ENCODE data around the gene BCL11B. TPM values are rescaled to one million over a fixed set of nuclear protein-coding genes. Genes with fewer than 3 reads are reported as not detected.

BCL11B gene
- total RNA-seq, 2 donors from 2014 or later: 54.4 to 58.0 TPM

- H3K4me3 Mint-ChIP-seq: no peak overlapping the region
- no peaks in the 10 kb centered on the region for H3K9me3 Mint-ChIP-seq
- ATAC-seq (replicated peaks in 1 of 2) (no peak), DNase-seq (no peak)
- peaks cover 10% of the 10 kb centered on the region for H3K4me1 Mint-ChIP-seq (ENCODE audit: low read depth)
- H3K27ac Mint-ChIP-seq: no peak overlapping the region
- H3K36me3 Mint-ChIP-seq (ENCODE audit: insufficient read depth in 2 of 2): no peaks in the 10 kb centered on the region
- H3K27me3 Mint-ChIP-seq (ENCODE audit: low read depth): no peaks in the 10 kb centered on the region
Observed at GRCh38 chr14:99131632-99132271, 140.2 kb downstream of the BCL11B start.

- peak overlapping the region; percentile 72 for H3K27ac Mint-ChIP-seq
- no peak for DNase-seq
- no peaks in the 10 kb centered on the region for H3K36me3 Mint-ChIP-seq (ENCODE audit: insufficient read depth in 2 of 2)
- ATAC-seq (replicated peaks in 1 of 2): no peak
- no peaks in the 10 kb centered on the region for H3K27me3 Mint-ChIP-seq (ENCODE audit: low read depth)
- no peak overlapping the region for H3K4me3 Mint-ChIP-seq
- no peaks in the 10 kb centered on the region for H3K9me3 Mint-ChIP-seq
- H3K4me1 Mint-ChIP-seq (ENCODE audit: low read depth): peaks cover 17% of the 10 kb centered on the region
Observed at GRCh38 chr14:99129998-99130397, 142.0 kb downstream of the BCL11B start.

GRCh38 chr14:99129211-99129696 lies 142.7 kb downstream of the BCL11B start:
- Mint-ChIP-seq H3K4me3 (peak overlapping the region in 1 of 2 donors; percentile 9), H3K36me3 (ENCODE audit: insufficient read depth in 2 of 2) (no peaks in the 10 kb centered on the region)
- no peak for ATAC-seq (replicated peaks in 1 of 2)

GRCh38 chr14:99128185-99128584 lies 143.8 kb downstream of the BCL11B start:
- Mint-ChIP-seq H3K4me1 (ENCODE audit: low read depth) (peaks cover 18% of the 10 kb centered on the region), H3K9me3 (no peaks in the 10 kb centered on the region), H3K27ac (no peak overlapping the region), H3K27me3 (ENCODE audit: low read depth) (no peaks in the 10 kb centered on the region), H3K36me3 (ENCODE audit: insufficient read depth in 2 of 2) (no peaks in the 10 kb centered on the region), H3K4me3 (no peak overlapping the region)
- DNase-seq (no peak), ATAC-seq (replicated peaks in 1 of 2) (no peak)

More at GRCh38 chr14:99129211-99129696, 142.7 kb downstream of the BCL11B start:
- no peak for DNase-seq
- Mint-ChIP-seq H3K27ac (no peak overlapping the region), H3K27me3 (ENCODE audit: low read depth) (no peaks in the 10 kb centered on the region), H3K9me3 (no peaks in the 10 kb centered on the region), H3K4me1 (ENCODE audit: low read depth) (peaks cover 18% of the 10 kb centered on the region)

- Mint-ChIP-seq H3K36me3 (ENCODE audit: insufficient read depth in 2 of 2) (no peaks in the 10 kb centered on the region), H3K4me3 (no peak overlapping the region), H3K27ac (no peak overlapping the region), H3K27me3 (ENCODE audit: low read depth) (no peaks in the 10 kb centered on the region), H3K4me1 (ENCODE audit: low read depth) (peaks cover 18% of the 10 kb centered on the region), H3K9me3 (no peaks in the 10 kb centered on the region)
- DNase-seq (no peak), ATAC-seq (replicated peaks in 1 of 2) (no peak)
Observed at GRCh38 chr14:99127651-99128167, 144.3 kb downstream of the BCL11B start.

- no peak overlapping the region for H3K27ac Mint-ChIP-seq
- H3K36me3 Mint-ChIP-seq (ENCODE audit: insufficient read depth in 2 of 2): no peaks in the 10 kb centered on the region
- no peaks in the 10 kb centered on the region for H3K27me3 Mint-ChIP-seq (ENCODE audit: low read depth)
- ATAC-seq (replicated peaks in 1 of 2) (no peak), DNase-seq (no peak)
- no peak overlapping the region for H3K4me3 Mint-ChIP-seq
- H3K4me1 Mint-ChIP-seq (ENCODE audit: low read depth): peaks cover 18% of the 10 kb centered on the region
- no peaks in the 10 kb centered on the region for H3K9me3 Mint-ChIP-seq
Observed at GRCh38 chr14:99125616-99126431, 146.2 kb downstream of the BCL11B start.

GRCh38 chr14:99125113-99125512 lies 146.9 kb downstream of the BCL11B start:
- ATAC-seq (replicated peaks in 1 of 2) (no peak), DNase-seq (no peak)
- Mint-ChIP-seq H3K27me3 (ENCODE audit: low read depth) (no peaks in the 10 kb centered on the region), H3K27ac (no peak overlapping the region), H3K36me3 (ENCODE audit: insufficient read depth in 2 of 2) (no peaks in the 10 kb centered on the region), H3K4me1 (ENCODE audit: low read depth) (peaks cover 18% of the 10 kb centered on the region), H3K9me3 (no peaks in the 10 kb centered on the region), H3K4me3 (no peak overlapping the region)

GRCh38 chr14:99124482-99125105 lies 147.4 kb downstream of the BCL11B start:
- Mint-ChIP-seq H3K36me3 (ENCODE audit: insufficient read depth in 2 of 2) (no peaks in the 10 kb centered on the region), H3K9me3 (no peaks in the 10 kb centered on the region), H3K27me3 (ENCODE audit: low read depth) (no peaks in the 10 kb centered on the region), H3K27ac (no peak overlapping the region), H3K4me1 (ENCODE audit: low read depth) (peaks cover 16% of the 10 kb centered on the region), H3K4me3 (no peak overlapping the region)
- DNase-seq: no peak
- no peak for ATAC-seq (replicated peaks in 1 of 2)

GRCh38 chr14:99123208-99123870 lies 148.7 kb downstream of the BCL11B start:
- DNase-seq (no peak), ATAC-seq (replicated peaks in 1 of 2) (no peak)
- Mint-ChIP-seq H3K36me3 (ENCODE audit: insufficient read depth in 2 of 2) (no peaks in the 10 kb centered on the region), H3K4me1 (ENCODE audit: low read depth) (peaks cover 11% of the 10 kb centered on the region), H3K27me3 (ENCODE audit: low read depth) (no peaks in the 10 kb centered on the region), H3K9me3 (no peaks in the 10 kb centered on the region), H3K4me3 (no peak overlapping the region), H3K27ac (no peak overlapping the region)

- H3K4me3 Mint-ChIP-seq: no peak overlapping the region
- H3K9me3 Mint-ChIP-seq: no peaks in the 10 kb centered on the region
- H3K27me3 Mint-ChIP-seq (ENCODE audit: low read depth): no peaks in the 10 kb centered on the region
- H3K27ac Mint-ChIP-seq: no peak overlapping the region
- peaks cover 18% of the 10 kb centered on the region for H3K4me1 Mint-ChIP-seq (ENCODE audit: low read depth)
- H3K36me3 Mint-ChIP-seq (ENCODE audit: insufficient read depth in 2 of 2): no peaks in the 10 kb centered on the region
- ATAC-seq (replicated peaks in 1 of 2) (no peak), DNase-seq (no peak)
Observed at GRCh38 chr14:99122521-99123125, 149.4 kb downstream of the BCL11B start.

- DNase-seq (no peak), ATAC-seq (replicated peaks in 1 of 2) (no peak)
- no peak overlapping the region for H3K4me3 Mint-ChIP-seq
- H3K27ac Mint-ChIP-seq: no peak overlapping the region
- peaks cover 20% of the 10 kb centered on the region for H3K4me1 Mint-ChIP-seq (ENCODE audit: low read depth)
- H3K27me3 Mint-ChIP-seq (ENCODE audit: low read depth): no peaks in the 10 kb centered on the region
- H3K9me3 Mint-ChIP-seq: no peaks in the 10 kb centered on the region
- no peaks in the 10 kb centered on the region for H3K36me3 Mint-ChIP-seq (ENCODE audit: insufficient read depth in 2 of 2)
Observed at GRCh38 chr14:99121319-99121875, 150.6 kb downstream of the BCL11B start.

GRCh38 chr14:99120526-99121318 lies 151.3 kb downstream of the BCL11B start:
- H3K27ac Mint-ChIP-seq: no peak overlapping the region
- ATAC-seq (replicated peaks in 1 of 2): no peak
- no peak overlapping the region for H3K4me3 Mint-ChIP-seq
- peaks cover 20% of the 10 kb centered on the region for H3K4me1 Mint-ChIP-seq (ENCODE audit: low read depth)
- no peaks in the 10 kb centered on the region for H3K27me3 Mint-ChIP-seq (ENCODE audit: low read depth)
- no peaks in the 10 kb centered on the region for H3K9me3 Mint-ChIP-seq
- no peaks in the 10 kb centered on the region for H3K36me3 Mint-ChIP-seq (ENCODE audit: insufficient read depth in 2 of 2)
- no peak for DNase-seq

Data from activated T-cell treated with anti-CD3 and anti-CD28 coated beads, Interleukin-2, amount 50 U/mL, for 72 hours (primary cell).